H1 (cell line): Measurements from ENCODE around the gene ADGRV1. TPM values are rescaled to one million over a fixed set of nuclear protein-coding genes. Genes with fewer than 3 reads are reported as not detected.
A peak's percentile ranks its signal among the peaks of the same experiment; 100 is the strongest.

ENCODE experiments used
- CTCF ChIA-PET: fragments of 300-600 bp; sonication (Branson Sonifier 250); formaldehyde crosslinking; loops from one replicate; lab custom pipeline; 2021; ENCODE audit not compliant: partially characterized antibody; lab: Charles Lee
- POLR2A ChIA-PET: fragments of 300-600 bp; sonication (Branson Sonifier 250); formaldehyde crosslinking; loops from one replicate; lab custom pipeline; 2021; ENCODE audit warnings: inconsistent platforms; ENCODE audit not compliant: partially characterized antibody; lab: Charles Lee
- DNase-seq, 2 experiments: peaks; one replicate each; pipeline versions ENCODE4 v3.0.0 to v3.0.0-alpha.2; 2010 to 2022; ENCODE audit warnings: low spot score in 2 of 2, low read depth in 1 of 2, mixed read lengths in 1 of 2
- FAIRE-seq: peaks from 2 replicates; lab custom pipeline; 2011; peaks lifted over from hg19 to GRCh38; lab: Jason Lieb, UNC
- H2AFZ ChIP-seq: 2 replicates; pipeline ENCODE4 v1.8.1; 2012; ENCODE audit warnings: low read length, inconsistent platforms
- H2AK5ac ChIP-seq: 2 replicates; pipeline ENCODE4 v1.6.1; 2013; ENCODE audit warnings: low read depth, low read length
- H2BK120ac ChIP-seq: replicated peaks from 2 replicates; pipeline ENCODE3; 2013; ENCODE audit warnings: low read depth, low read length, inconsistent platforms
- H2BK12ac ChIP-seq: 2 replicates; pipeline ENCODE4 v1.6.1; 2013; ENCODE audit warnings: low read depth, low read length
- H2BK15ac ChIP-seq: 2 replicates; pipeline ENCODE4 v1.6.1; 2013; ENCODE audit warnings: low read length
- H2BK20ac ChIP-seq: 2 replicates; pipeline ENCODE4 v1.6.1; 2013; ENCODE audit warnings: low read length
- H2BK5ac ChIP-seq: 2 replicates; pipeline ENCODE4 v1.6.1; 2013; ENCODE audit warnings: low read depth, low read length
- H3K14ac ChIP-seq: 2 replicates; pipeline ENCODE4 v1.6.1; 2013; ENCODE audit warnings: inconsistent platforms; ENCODE audit not compliant: insufficient read length
- H3K18ac ChIP-seq: 2 replicates; pipeline ENCODE4 v1.6.1; 2013; ENCODE audit warnings: low read length; ENCODE audit errors: extremely low read depth
- H3K23ac ChIP-seq: 2 replicates; pipeline ENCODE4 v1.6.1; 2013; ENCODE audit warnings: inconsistent platforms; ENCODE audit not compliant: insufficient read length
- H3K23me2 ChIP-seq: 2 replicates; pipeline ENCODE4 v1.6.1; 2013; ENCODE audit warnings: low read depth, low read length
- H3K27ac ChIP-seq: 2 replicates; pipeline ENCODE4 v1.6.1; 2011; ENCODE audit warnings: low read depth, low read length, inconsistent platforms
- H3K27me3 ChIP-seq, 4 experiments: replicated peaks in 1 of 4; 1 replicate in 1 of 4; 2 replicates in 3 of 4; pipeline versions ENCODE4 v1.6.1 to v1.8.1; 2011 to 2013; ENCODE audit warnings: low read length in 3 of 4, mild to moderate bottlenecking in 3 of 4, inconsistent platforms in 2 of 4, mixed read lengths in 2 of 4, moderate library complexity in 1 of 4; ENCODE audit not compliant: control insufficient read depth in 3 of 4, insufficient read depth in 3 of 4; ENCODE audit errors: extremely low read depth in 1 of 4
- H3K36me3 ChIP-seq, 4 experiments: 2 replicates each; pipeline versions ENCODE4 v1.6.1 to v1.8.1; 2011 to 2013; ENCODE audit warnings: mild to moderate bottlenecking in 4 of 4, low read length in 3 of 4, moderate library complexity in 2 of 4, control low read depth in 1 of 4, inconsistent platforms in 1 of 4; ENCODE audit not compliant: insufficient read depth in 4 of 4, control insufficient read depth in 2 of 4
- H3K4ac ChIP-seq: replicated peaks from 2 replicates; pipeline ENCODE3; 2013; ENCODE audit warnings: low read length, low read depth, mixed read lengths, inconsistent platforms; ENCODE audit not compliant: insufficient read length
- H3K4me1 ChIP-seq, 4 experiments: replicated peaks in 1 of 4; 1 replicate in 1 of 4; 2 replicates in 3 of 4; pipeline versions ENCODE4 v1.6.1 to v1.8.1; 2011 to 2013; ENCODE audit warnings: low read length in 3 of 4, inconsistent platforms in 2 of 4, mixed read lengths in 1 of 4; ENCODE audit not compliant: insufficient read depth in 4 of 4, control insufficient read depth in 3 of 4
- H3K4me2 ChIP-seq, 2 experiments: 2 replicates each; pipeline versions ENCODE4 v1.6.1 to v1.8.1; 2011 to 2013; ENCODE audit warnings: low read depth in 2 of 2, low read length in 2 of 2, control low read depth in 1 of 2, inconsistent platforms in 1 of 2, mild to moderate bottlenecking in 1 of 2; ENCODE audit not compliant: insufficient read depth in 1 of 2
- H3K4me3 ChIP-seq, 4 experiments: fragments of 200-600, 300-600 bp in 1 of 4; sonication (generic), shearing (Covaris generic), sonication (Bioruptor Twin) in 1 of 4; 2 replicates each; pipeline versions ENCODE4 v1.5.1 to v1.8.1; 2011 to 2016; ENCODE audit warnings: low read length in 4 of 4, low read depth in 3 of 4, control low read depth in 2 of 4, inconsistent platforms in 2 of 4, mild to moderate bottlenecking in 2 of 4, mixed read lengths in 1 of 4, moderate library complexity in 1 of 4; ENCODE audit not compliant: insufficient read depth in 2 of 4; ENCODE audit errors: extremely low read depth in 1 of 4
- H3K56ac ChIP-seq: replicated peaks from 2 replicates; pipeline ENCODE3; 2013; ENCODE audit warnings: low read depth, mild to moderate bottlenecking, mixed read lengths, low read length, inconsistent platforms; ENCODE audit not compliant: insufficient read length
- H3K79me1 ChIP-seq: 2 replicates; pipeline ENCODE4 v1.6.1; 2013; ENCODE audit warnings: low read depth, low read length, control low read depth
- H3K79me2 ChIP-seq, 2 experiments: 2 replicates each; pipeline versions ENCODE4 v1.6.1 to v1.8.1; 2012 to 2013; ENCODE audit warnings: low read length in 2 of 2, mild to moderate bottlenecking in 2 of 2, inconsistent platforms in 1 of 2; ENCODE audit not compliant: insufficient read depth in 2 of 2, control insufficient read depth in 1 of 2
- H3K9ac ChIP-seq, 4 experiments: replicated peaks in 1 of 4; 1 replicate in 1 of 4; 2 replicates in 3 of 4; pipeline versions ENCODE4 v1.6.1 to v1.8.1; 2011 to 2013; ENCODE audit warnings: low read depth in 3 of 4, low read length in 3 of 4, control low read depth in 2 of 4, mild to moderate bottlenecking in 2 of 4, moderate library complexity in 2 of 4, inconsistent platforms in 1 of 4; ENCODE audit errors: extremely low read depth in 1 of 4
- H3K9me3 ChIP-seq, 2 experiments: 2 replicates each; pipeline versions ENCODE4 v1.6.1 to v1.8.1; 2012 to 2013; ENCODE audit warnings: mild to moderate bottlenecking in 2 of 2, moderate library complexity in 2 of 2, control low read depth in 1 of 2, inconsistent platforms in 1 of 2, low read depth in 1 of 2, low read length in 1 of 2, mixed read lengths in 1 of 2; ENCODE audit not compliant: insufficient read depth in 2 of 2
- H4K20me1 ChIP-seq, 2 experiments: replicated peaks in 1 of 2; 2 replicates each; pipeline versions ENCODE3 to v1.8.1; 2011 to 2013; ENCODE audit warnings: inconsistent platforms in 2 of 2, low read length in 2 of 2, mild to moderate bottlenecking in 1 of 2; ENCODE audit not compliant: insufficient read depth in 2 of 2, control insufficient read depth in 1 of 2
- H4K5ac ChIP-seq: 2 replicates; pipeline ENCODE4 v1.6.1; 2013; ENCODE audit warnings: low read length, low read depth, mixed read lengths, inconsistent platforms; ENCODE audit not compliant: insufficient read length
- H4K8ac ChIP-seq: 2 replicates; pipeline ENCODE4 v1.8.0; 2013; ENCODE audit warnings: mild to moderate bottlenecking, moderate library complexity, low read length, inconsistent platforms; ENCODE audit not compliant: insufficient read depth; ENCODE audit errors: extremely low read depth
- H4K91ac ChIP-seq: replicated peaks from 2 replicates; pipeline ENCODE3; 2013; ENCODE audit warnings: low read length, mixed read lengths, inconsistent platforms; ENCODE audit not compliant: insufficient read length
- polyA plus RNA-seq, 7 experiments: library from polyadenylated mRNA; depleted of rRNA in 3 of 7; stranded (reverse) in 5 of 7; unstranded in 2 of 7; fragments of >200 nt in 5 of 7; fragments of 200-250 nt in 2 of 7; gene quantifications; 1 replicate in 5 of 7; 2 replicates in 1 of 7; 4 replicates in 1 of 7; pipeline versions ENCODE4 v1.2.1 to v1.2.3, GENCODE V29; 2011 to 2013; ENCODE audit warnings: missing spikeins in 2 of 7, mixed read lengths in 2 of 7
- total RNA-seq: library from RNA; stranded (reverse); fragmentation: NEBNext Ultra II Directional; extraction: Animal tissue kit (Norgen Biotek cat#: 25700); gene quantifications from 2 replicates; pipeline ENCODE4 v1.2.1, GENCODE V29; 2021
- TF ChIP-seq, protein P1 (sequence below), 3 experiments: IDR thresholded peaks; 1 replicate in 2 of 3; 2 replicates in 1 of 3; pipeline versions ENCODE4 v1.5.1 to v1.6.1; 2011; ENCODE audit warnings: low read length in 3 of 3, mild to moderate bottlenecking in 3 of 3, inconsistent platforms in 2 of 3, low read depth in 1 of 3, moderate library complexity in 1 of 3; ENCODE audit not compliant: insufficient read depth in 1 of 3; ENCODE audit errors: control extremely low read depth in 1 of 3

The ADGRV1 gene
- total and polyA plus RNA-seq, 2 of the 8 experiments (the other 6 are each of a cell fraction or from before 2014, with no cell fraction given), result 53.1 to 62.2 TPM

- Histone ChIP-seq H4K91ac (no peak overlapping the region), H2AK5ac (no peak overlapping the region), H3K4me1 (peaks cover 0 to 4% (median 0%) of the 10 kb centered on the region in 4 experiments; a peak in 1 of 7 replicates), H3K27me3 (no peaks in the 10 kb centered on the region), H3K23ac (no peak overlapping the region), H3K9me3 (no peaks in the 10 kb centered on the region), H3K18ac (no peak overlapping the region), H2BK12ac (no peak overlapping the region), H4K20me1 (peaks cover 0 to 2% of the 10 kb centered on the region in 2 experiments), H3K56ac (no peak overlapping the region), H3K27ac (no peak overlapping the region), H3K4ac (no peak overlapping the region), H3K23me2 (no peaks in the 10 kb centered on the region), H2AFZ (no peak overlapping the region), H3K14ac (no peak overlapping the region), H2BK20ac (no peak overlapping the region), H4K8ac (no peak overlapping the region), H3K79me1 (no peaks in the 10 kb centered on the region), H3K4me3 (no peak overlapping the region), H2BK5ac (no peak overlapping the region), H3K9ac (peak overlapping the region in 1 of 4 experiments; percentile 27; a peak in 1 of 7 replicates), H2BK15ac (no peak overlapping the region), H2BK120ac (no peak overlapping the region), H3K79me2 (no peaks in the 10 kb centered on the region), H3K4me2 (no peak overlapping the region), H3K36me3 (0 out of 8 replicates have a peak, but pooled peaks cover 0 to 2% (median 0%) of the 10 kb centered on the region in 4 experiments), H4K5ac (no peak overlapping the region)
- POLR2A ChIA-PET, result no interaction called here
- DNase-seq (no peak), FAIRE-seq (no peak)
- CTCF ChIA-PET, result interaction anchor here (0.8 to 2.7 kb wide), 3 partner anchors 11 to 182 kb away, joined by 3 to 9 read pairs (median 7); no protein-coding TSS in a partner anchor
- TF ChIP-seq, protein P1, sequence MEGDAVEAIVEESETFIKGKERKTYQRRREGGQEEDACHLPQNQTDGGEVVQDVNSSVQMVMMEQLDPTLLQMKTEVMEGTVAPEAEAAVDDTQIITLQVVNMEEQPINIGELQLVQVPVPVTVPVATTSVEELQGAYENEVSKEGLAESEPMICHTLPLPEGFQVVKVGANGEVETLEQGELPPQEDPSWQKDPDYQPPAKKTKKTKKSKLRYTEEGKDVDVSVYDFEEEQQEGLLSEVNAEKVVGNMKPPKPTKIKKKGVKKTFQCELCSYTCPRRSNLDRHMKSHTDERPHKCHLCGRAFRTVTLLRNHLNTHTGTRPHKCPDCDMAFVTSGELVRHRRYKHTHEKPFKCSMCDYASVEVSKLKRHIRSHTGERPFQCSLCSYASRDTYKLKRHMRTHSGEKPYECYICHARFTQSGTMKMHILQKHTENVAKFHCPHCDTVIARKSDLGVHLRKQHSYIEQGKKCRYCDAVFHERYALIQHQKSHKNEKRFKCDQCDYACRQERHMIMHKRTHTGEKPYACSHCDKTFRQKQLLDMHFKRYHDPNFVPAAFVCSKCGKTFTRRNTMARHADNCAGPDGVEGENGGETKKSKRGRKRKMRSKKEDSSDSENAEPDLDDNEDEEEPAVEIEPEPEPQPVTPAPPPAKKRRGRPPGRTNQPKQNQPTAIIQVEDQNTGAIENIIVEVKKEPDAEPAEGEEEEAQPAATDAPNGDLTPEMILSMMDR (IDR thresholded peaks at IDR 0.05; ENCODE audit: control extremely low read depth in 1 of 3, insufficient read depth in 1 of 3, low read depth in 1 of 3, low read length in 3 of 3), result no peak
Observed at GRCh38 chr5:91048073-91048472, 489.5 kb downstream of the ADGRV1 start.
